Astrocyte (in vitro differentiated cells and primary cell): ENCODE data around the gene ZSCAN23. TPM values are rescaled to one million over a fixed set of nuclear protein-coding genes. Genes with fewer than 3 reads are reported as not detected.

ENCODE experiments used
- DNase-seq: peaks from one replicate; pipeline ENCODE4 v3.0.0-alpha.2; 2010; ENCODE audit warnings: low read depth
- FAIRE-seq: peaks from 2 replicates; lab custom pipeline; 2011; peaks lifted over from hg19 to GRCh38; lab: Jason Lieb, UNC
- H2AFZ ChIP-seq: 2 replicates; pipeline ENCODE4 v1.6.0; 2012; ENCODE audit warnings: low read depth, low read length, inconsistent platforms
- H3K27ac ChIP-seq: 2 replicates; pipeline ENCODE4 v1.5.1; 2011; ENCODE audit warnings: low read depth, low read length, inconsistent platforms
- H3K27me3 ChIP-seq: 2 replicates; pipeline ENCODE4 v1.6.0; 2011; ENCODE audit warnings: low read length, inconsistent platforms; ENCODE audit not compliant: insufficient read depth
- H3K36me3 ChIP-seq: 2 replicates; pipeline ENCODE4 v1.5.1; 2011; ENCODE audit warnings: low read length, inconsistent platforms; ENCODE audit not compliant: insufficient read depth
- H3K4me1 ChIP-seq: 2 replicates; pipeline ENCODE4 v1.5.1; 2011; ENCODE audit warnings: low read length, inconsistent platforms; ENCODE audit not compliant: insufficient read depth
- H3K4me2 ChIP-seq: 2 replicates; pipeline ENCODE4 v1.6.0; 2012; ENCODE audit warnings: low read length, inconsistent platforms
- H3K4me3 ChIP-seq: 2 replicates; pipeline ENCODE4 v1.5.1; 2011; ENCODE audit warnings: low read depth, mild to moderate bottlenecking, low read length, inconsistent platforms; ENCODE audit not compliant: insufficient read depth
- H3K79me2 ChIP-seq: 2 replicates; pipeline ENCODE4 v1.6.0; 2012; ENCODE audit warnings: mild to moderate bottlenecking, low read length, inconsistent platforms; ENCODE audit not compliant: insufficient read depth
- H3K9ac ChIP-seq: 2 replicates; pipeline ENCODE4 v1.6.0; 2012; ENCODE audit warnings: mild to moderate bottlenecking, low read length, inconsistent platforms
- H3K9me3 ChIP-seq: 2 replicates; pipeline ENCODE4 v1.5.1; 2012; ENCODE audit warnings: low read depth, mild to moderate bottlenecking, low read length, inconsistent platforms; ENCODE audit not compliant: insufficient read depth
- H4K20me1 ChIP-seq: 2 replicates; pipeline ENCODE4 v1.6.0; 2012; ENCODE audit warnings: low read length, inconsistent platforms; ENCODE audit not compliant: insufficient read depth
- H3K27ac Mint-ChIP-seq: one replicate; pipeline ENCODE4 v1.8.0; 2021; ENCODE audit warnings: mild to moderate bottlenecking, mixed read lengths; ENCODE audit not compliant: unreplicated experiment
- H3K27me3 Mint-ChIP-seq: one replicate; pipeline ENCODE4 v1.8.0; 2021; ENCODE audit warnings: low read depth, mixed read lengths; ENCODE audit not compliant: unreplicated experiment
- H3K36me3 Mint-ChIP-seq: one replicate; pipeline ENCODE4 v1.8.0; 2021; ENCODE audit warnings: low read depth, mixed read lengths; ENCODE audit not compliant: unreplicated experiment
- H3K4me1 Mint-ChIP-seq: one replicate; pipeline ENCODE4 v1.8.0; 2021; ENCODE audit warnings: low read depth, mixed read lengths; ENCODE audit not compliant: unreplicated experiment
- H3K4me3 Mint-ChIP-seq: one replicate; pipeline ENCODE4 v1.8.0; 2021; ENCODE audit warnings: mild to moderate bottlenecking, moderate library complexity, mixed read lengths; ENCODE audit not compliant: unreplicated experiment
- H3K9me3 Mint-ChIP-seq: one replicate; pipeline ENCODE4 v1.8.0; 2021; ENCODE audit warnings: mild to moderate bottlenecking, mixed read lengths; ENCODE audit not compliant: unreplicated experiment
- CTCF ChIP-seq: IDR thresholded peaks from 2 replicates; pipeline ENCODE4 v1.5.1; 2011; ENCODE audit warnings: low read depth, mild to moderate bottlenecking, inconsistent platforms, low read length, moderate library complexity; ENCODE audit not compliant: insufficient read depth
- EZH2 ChIP-seq: IDR thresholded peaks from 2 replicates; pipeline ENCODE4 v1.6.1; 2012; ENCODE audit warnings: mild to moderate bottlenecking, low read length, inconsistent platforms; ENCODE audit not compliant: insufficient read depth
- total RNA-seq: library from RNA; stranded (reverse); gene quantifications from 2 replicates; pipeline ENCODE4 v1.2.1, GENCODE V29; 2021

Gene ZSCAN23
- total RNA-seq, 1 donor from 2014 or later = 4.8 TPM

- Histone ChIP-seq H3K36me3 (no peaks in the 10 kb centered on the region), H4K20me1 (no peaks in the 10 kb centered on the region), H3K9ac (peak overlapping the region; percentile 72), H3K79me2 (no peaks in the 10 kb centered on the region), H2AFZ (peak overlapping the region; percentile 49), H3K27me3 (no peaks in the 10 kb centered on the region), H3K27ac (no peak overlapping the region), H3K4me3 (peak overlapping the region; percentile 68), H3K4me2 (peak overlapping the region; percentile 90), H3K9me3 (no peaks in the 10 kb centered on the region), H3K4me1 (peaks cover 5% of the 10 kb centered on the region)
- peak overlapping the region; percentile 84 for H3K4me3 Mint-ChIP-seq
- H3K9me3 Mint-ChIP-seq = no peaks in the 10 kb centered on the region
- no peak for TF ChIP-seq CTCF
- TF ChIP-seq EZH2 = no peak
- H3K27ac Mint-ChIP-seq = peak overlapping the region; percentile 87
- H3K27me3 Mint-ChIP-seq = peaks cover 2% of the 10 kb centered on the region
- DNase-seq = peak; percentile 56
- FAIRE-seq = peak; percentile 5
- H3K4me1 Mint-ChIP-seq = peaks cover 13% of the 10 kb centered on the region
- H3K36me3 Mint-ChIP-seq = no peaks in the 10 kb centered on the region
Measured at GRCh38 chr6:28488916-28489365, 45.6 kb upstream of the ZSCAN23 start.

- FAIRE-seq = no peak
- H3K79me2 ChIP-seq = no peaks in the 10 kb centered on the region
- no peak for DNase-seq
Measured at GRCh38 chr6:28486988-28487742, 43.9 kb upstream of the ZSCAN23 start.

More at GRCh38 chr6:28486988-28487742, 43.9 kb upstream of the ZSCAN23 start:
- no peaks in the 10 kb centered on the region for H3K36me3 Mint-ChIP-seq
- TF ChIP-seq CTCF = no peak
- no peak for TF ChIP-seq EZH2
- H3K4me3 ChIP-seq = no peak overlapping the region
- no peaks in the 10 kb centered on the region for H3K9me3 Mint-ChIP-seq
- peaks cover 10% of the 10 kb centered on the region for H3K27me3 Mint-ChIP-seq
- H3K27ac ChIP-seq = no peak overlapping the region
- no peak overlapping the region for H2AFZ ChIP-seq
- peaks cover 13% of the 10 kb centered on the region for H3K4me1 Mint-ChIP-seq
- no peak overlapping the region for H3K9ac ChIP-seq
- no peaks in the 10 kb centered on the region for H3K27me3 ChIP-seq
- H3K4me3 Mint-ChIP-seq = no peak overlapping the region
- no peaks in the 10 kb centered on the region for H3K36me3 ChIP-seq
- no peak overlapping the region for H3K27ac Mint-ChIP-seq
- peaks cover 5% of the 10 kb centered on the region for H3K4me1 ChIP-seq
- H4K20me1 ChIP-seq = no peaks in the 10 kb centered on the region
- no peaks in the 10 kb centered on the region for H3K9me3 ChIP-seq
- no peak overlapping the region for H3K4me2 ChIP-seq
